ENCODE data around the gene SMIM44. TPM values are rescaled to one million over a fixed set of nuclear protein-coding genes. Genes with fewer than 3 reads are reported as not detected.

The SMIM44 gene
- total RNA-seq, 1 donor from 2014 or later = not detected

GRCh38 chr19:3505598-3506383, 22.6 kb upstream of the SMIM44 start, which contains the start of gene FZR1:
FZR1 (plus strand) TSS chr19:3506311; CDS start chr19:3522990, 16,679 bp downstream.
- TF ChIP-seq, protein P1, sequence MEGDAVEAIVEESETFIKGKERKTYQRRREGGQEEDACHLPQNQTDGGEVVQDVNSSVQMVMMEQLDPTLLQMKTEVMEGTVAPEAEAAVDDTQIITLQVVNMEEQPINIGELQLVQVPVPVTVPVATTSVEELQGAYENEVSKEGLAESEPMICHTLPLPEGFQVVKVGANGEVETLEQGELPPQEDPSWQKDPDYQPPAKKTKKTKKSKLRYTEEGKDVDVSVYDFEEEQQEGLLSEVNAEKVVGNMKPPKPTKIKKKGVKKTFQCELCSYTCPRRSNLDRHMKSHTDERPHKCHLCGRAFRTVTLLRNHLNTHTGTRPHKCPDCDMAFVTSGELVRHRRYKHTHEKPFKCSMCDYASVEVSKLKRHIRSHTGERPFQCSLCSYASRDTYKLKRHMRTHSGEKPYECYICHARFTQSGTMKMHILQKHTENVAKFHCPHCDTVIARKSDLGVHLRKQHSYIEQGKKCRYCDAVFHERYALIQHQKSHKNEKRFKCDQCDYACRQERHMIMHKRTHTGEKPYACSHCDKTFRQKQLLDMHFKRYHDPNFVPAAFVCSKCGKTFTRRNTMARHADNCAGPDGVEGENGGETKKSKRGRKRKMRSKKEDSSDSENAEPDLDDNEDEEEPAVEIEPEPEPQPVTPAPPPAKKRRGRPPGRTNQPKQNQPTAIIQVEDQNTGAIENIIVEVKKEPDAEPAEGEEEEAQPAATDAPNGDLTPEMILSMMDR (IDR thresholded peaks at IDR 0.05) = peak; percentile 6
- intact Hi-C loops (cut with DNase I) = no loop called here

DNA sequence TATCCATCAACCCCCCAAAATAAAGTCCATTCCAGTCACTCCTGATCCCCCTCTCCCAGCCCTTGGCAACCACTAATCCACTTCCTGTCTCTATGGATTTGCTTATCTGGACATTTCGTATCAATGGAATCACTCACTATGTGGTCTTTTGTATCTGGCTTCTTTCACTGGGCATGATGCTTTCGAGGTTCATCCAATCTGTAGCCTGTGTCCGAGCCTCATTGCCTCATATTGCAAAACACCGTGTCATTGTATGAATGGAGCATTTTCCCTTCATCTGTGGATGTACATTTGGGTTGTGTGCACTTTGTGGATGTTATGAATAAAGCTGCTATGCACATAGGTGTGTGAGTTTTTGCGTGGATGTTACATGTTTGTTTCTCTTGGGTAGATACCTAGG, 21.5 kb upstream of the SMIM44 start:
- no peak overlapping the region for H3K4me3 ChIP-seq
- H3K9me3 ChIP-seq = no peaks in the 10 kb centered on the region
- ATAC-seq (no peak), DNase-seq (no peak)
- H3K36me3 ChIP-seq = no peaks in the 10 kb centered on the region
- peak overlapping the region; percentile 95 for H3K27ac ChIP-seq
- TF ChIP-seq, protein P1 (IDR thresholded peaks at IDR 0.05) = no peak
- H3K4me1 ChIP-seq = peaks cover 20% of the 10 kb centered on the region
- intact Hi-C loops (cut with DNase I) = no loop called here
- no peaks in the 10 kb centered on the region for H3K27me3 ChIP-seq

More at GRCh38 chr19:3505598-3506383, 22.6 kb upstream of the SMIM44 start, which contains the start of gene FZR1:
- Histone ChIP-seq H3K4me3 (peak within 1 kb of the TSS; percentile 75), H3K9me3 (no peaks in the 10 kb centered on the region), H3K36me3 (no peaks in the 10 kb centered on the region), H3K27me3 (no peaks in the 10 kb centered on the region), H3K27ac (peak within 1 kb of the TSS; percentile 95), H3K4me1 (peaks cover 17% of the 10 kb centered on the region)
- ATAC-seq (peak; percentile 98), DNase-seq (peak; percentile 100)

- Histone ChIP-seq H3K27me3 (no peaks in the 10 kb centered on the region), H3K9me3 (no peaks in the 10 kb centered on the region), H3K27ac (no peak overlapping the region), H3K4me3 (no peak overlapping the region), H3K4me1 (peaks cover 21% of the 10 kb centered on the region), H3K36me3 (no peaks in the 10 kb centered on the region)
- intact Hi-C loops (cut with DNase I) = no loop called here
- DNase-seq (no peak), ATAC-seq (no peak)
- TF ChIP-seq, protein P1 (IDR thresholded peaks at IDR 0.05) = no peak
Measured at GRCh38 chr19:3503036-3503572, 19.9 kb upstream of the SMIM44 start.

DNA sequence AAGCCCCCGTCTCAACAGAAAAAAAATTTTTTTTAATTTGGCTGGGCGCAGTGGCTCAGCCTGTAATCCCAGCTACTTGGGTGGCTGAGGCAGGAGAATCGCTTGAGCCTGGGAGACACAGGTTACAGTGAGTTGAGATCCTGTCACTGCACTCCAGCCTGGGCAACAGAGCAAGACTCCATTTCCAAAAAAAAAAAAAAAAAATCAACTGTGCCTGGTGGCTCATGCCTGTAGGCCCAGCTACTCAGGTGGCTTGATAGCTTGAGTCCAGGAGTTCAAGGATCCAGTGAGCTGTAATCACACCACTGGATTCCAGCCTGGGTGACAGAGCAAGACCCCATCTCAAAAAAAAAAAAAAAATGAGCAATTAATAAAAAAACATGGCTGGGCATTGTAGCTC, 18.5 kb upstream of the SMIM44 start:
- Histone ChIP-seq H3K27me3 (no peaks in the 10 kb centered on the region), H3K4me1 (peaks cover 16% of the 10 kb centered on the region), H3K9me3 (no peaks in the 10 kb centered on the region), H3K27ac (no peak overlapping the region), H3K4me3 (no peak overlapping the region), H3K36me3 (no peaks in the 10 kb centered on the region)
- intact Hi-C loops (cut with DNase I) = no loop called here
- DNase-seq = no peak
- TF ChIP-seq, protein P1 (IDR thresholded peaks at IDR 0.05) = no peak
- no peak for ATAC-seq

DNA sequence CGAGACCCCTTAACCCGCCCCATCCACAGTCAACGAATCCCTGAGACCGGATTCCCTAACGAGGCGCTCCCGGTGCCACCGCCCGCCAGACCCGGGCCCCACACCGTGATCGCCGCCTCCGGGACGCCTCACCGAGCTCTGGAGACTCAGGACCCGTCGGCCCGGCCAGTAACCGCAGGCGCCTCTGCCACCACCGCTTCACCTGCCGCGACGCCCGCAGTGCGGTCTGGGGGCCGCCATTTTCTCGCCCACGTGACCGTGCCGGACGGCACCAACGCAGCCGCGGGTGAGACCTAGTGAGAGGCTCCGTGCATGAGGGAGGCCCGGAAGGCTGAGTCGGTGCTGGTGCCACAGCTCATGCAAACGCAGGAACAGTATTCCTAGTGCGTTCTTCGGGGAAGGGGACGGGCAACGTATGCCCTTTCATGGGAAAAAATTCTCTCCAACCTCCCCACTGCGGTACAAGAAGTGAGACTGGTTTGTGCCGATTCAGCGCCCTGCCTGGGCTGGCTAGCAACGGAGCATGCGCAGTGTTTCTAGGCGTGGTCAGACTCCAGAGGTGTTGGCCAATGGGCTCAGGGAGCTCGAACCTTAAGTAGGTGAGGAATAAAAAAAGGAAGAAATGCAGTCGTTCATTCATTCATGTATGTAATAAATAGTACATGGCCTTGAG, 17.3 kb upstream of the SMIM44 start, which contains the start of gene DOHH:
Gene DOHH (minus strand): TSS at position 246 of the 673 bp plus-strand sequence. CDS start 3,860 bp downstream, outside the sequence.
- DNase-seq (peak; percentile 97), ATAC-seq (peak; percentile 94)
- Histone ChIP-seq H3K9me3 (no peaks in the 10 kb centered on the region), H3K36me3 (peaks cover 11% of the 10 kb centered on the region), H3K27ac (peak within 1 kb of the TSS; percentile 100), H3K4me3 (peak within 1 kb of the TSS; percentile 95), H3K4me1 (peaks cover 16% of the 10 kb centered on the region), H3K27me3 (no peaks in the 10 kb centered on the region)
- TF ChIP-seq, protein P1 (IDR thresholded peaks at IDR 0.05) = no peak
- intact Hi-C loops (cut with DNase I) = no loop called here
